CD4-positive, alpha-beta T cell treated with Interleukin-1 beta for 1 hour (primary cell): ENCODE results near the gene PLA2G3.
"Not testable (repeated sequence)": the region's sequence is repeated elsewhere in the genome, so short reads cannot be mapped to it uniquely, and the experiment has no call there.

ENCODE experiments used
- DNase-seq, 2 donors: peaks; one replicate each; pipeline ENCODE4 v3.0.0-alpha.2; 2020 to 2022

PLA2G3 gene

GRCh38 chr22:31121403-31121802 is 18.9 kb downstream of the PLA2G3 start:
- no peak for DNase-seq

DNA sequence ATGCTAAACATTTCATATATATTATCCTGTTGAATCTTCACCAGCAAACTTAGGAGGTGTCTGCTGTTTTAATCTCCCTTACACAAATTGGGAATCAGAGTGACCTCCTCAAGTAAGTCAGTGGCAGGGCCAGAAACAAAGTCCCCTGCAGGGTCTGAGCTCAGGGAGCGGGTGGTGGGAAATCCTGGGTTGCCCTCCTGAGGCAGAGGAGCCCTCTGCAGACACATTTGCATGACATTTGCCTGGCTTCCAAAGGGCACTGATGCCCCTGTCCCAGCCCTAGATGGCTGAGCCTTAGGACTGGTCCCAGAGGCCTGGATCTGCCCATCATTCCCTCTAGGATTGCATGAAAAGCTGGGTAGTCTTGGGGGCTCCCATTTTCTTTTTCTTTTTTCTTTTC is 19.7 kb downstream of the PLA2G3 start:
- DNase-seq: no peak

DNA sequence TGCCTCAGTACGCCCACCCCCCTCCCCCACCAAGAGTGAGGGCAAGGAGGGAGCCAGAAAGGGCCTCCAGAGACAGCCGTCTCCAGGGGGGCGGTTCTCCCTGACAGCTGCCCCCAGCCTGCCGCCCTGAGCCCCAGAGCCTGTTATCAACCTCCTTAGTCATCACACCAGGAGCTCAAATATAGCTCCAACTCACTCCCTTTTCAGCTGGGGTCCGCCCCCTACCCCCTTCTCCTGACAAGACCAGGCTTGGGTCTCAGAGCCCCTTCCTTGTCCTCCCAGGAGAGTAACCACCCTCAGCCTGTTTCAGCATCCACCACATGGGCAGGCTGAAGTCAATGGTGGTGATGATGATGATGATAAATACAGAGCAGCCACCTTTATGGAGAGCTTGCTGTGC is 20.1 kb downstream of the PLA2G3 start:
- DNase-seq: no peak

GRCh38 chr22:31119026-31119717 is 21.1 kb downstream of the PLA2G3 start:
- no peak for DNase-seq

GRCh38 chr22:31118046-31118820 is 22.1 kb downstream of the PLA2G3 start:
- DNase-seq: no peak

DNA sequence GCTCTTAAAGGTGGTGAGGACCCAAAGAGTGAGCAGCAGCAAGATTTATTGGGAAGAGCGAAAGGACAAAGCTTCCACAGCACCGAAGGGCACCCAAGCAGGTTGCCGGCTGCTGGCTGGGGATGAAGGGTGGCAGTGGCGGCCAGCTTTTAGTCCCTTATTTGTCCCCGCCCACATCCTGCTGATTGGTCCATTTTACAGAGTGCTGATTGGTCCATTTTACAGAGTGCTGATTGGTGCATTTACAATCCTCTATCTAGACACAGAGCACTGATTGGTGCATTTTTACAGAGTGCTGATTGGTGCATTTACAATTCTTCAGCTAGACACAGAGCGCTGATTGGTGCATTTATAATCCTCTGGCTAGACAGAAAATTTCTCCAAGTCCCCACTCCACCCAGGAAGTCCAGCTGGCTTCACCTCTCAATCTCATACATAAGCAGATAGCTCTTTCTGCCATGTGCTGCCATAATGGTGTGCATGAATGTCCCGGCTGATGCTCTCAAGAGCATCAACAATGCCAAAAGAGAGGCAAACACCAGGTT is 27.7 kb downstream of the PLA2G3 start:
- not testable (repeated sequence) for DNase-seq

DNA sequence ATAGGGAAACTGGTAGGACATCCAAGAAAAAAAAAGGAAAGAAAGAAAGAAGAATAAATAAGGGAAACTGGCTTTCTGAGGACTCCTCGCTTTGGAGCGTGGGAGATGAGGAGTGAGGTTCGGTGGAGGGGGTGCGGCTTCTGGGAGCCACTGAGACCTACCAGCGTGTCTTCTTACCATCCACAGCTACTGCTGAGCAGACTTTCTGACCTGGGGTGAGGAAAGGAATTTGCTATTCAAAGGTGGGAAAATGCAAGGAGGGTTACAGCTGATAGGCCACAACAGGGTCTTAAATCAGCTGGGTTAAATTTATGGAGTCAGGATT is 32.5 kb downstream of the PLA2G3 start:
- no peak for DNase-seq

- peak; percentile 90 to 91 for DNase-seq
Measured at GRCh38 chr22:31107178-31107893, 33.0 kb downstream of the PLA2G3 start, which contains the start of gene SELENOM. Gene SELENOM, minus strand, starts transcription at chr22:31107568. Its CDS starts 63 bp downstream, at chr22:31107505.

- DNase-seq: no peak
Measured at GRCh38 chr22:31106731-31107177, 33.6 kb downstream of the PLA2G3 start.

- DNase-seq: no peak
Measured at GRCh38 chr22:31106001-31106571, 34.2 kb downstream of the PLA2G3 start.

- no peak for DNase-seq
Measured at GRCh38 chr22:31105282-31105929, 34.9 kb downstream of the PLA2G3 start.

DNA sequence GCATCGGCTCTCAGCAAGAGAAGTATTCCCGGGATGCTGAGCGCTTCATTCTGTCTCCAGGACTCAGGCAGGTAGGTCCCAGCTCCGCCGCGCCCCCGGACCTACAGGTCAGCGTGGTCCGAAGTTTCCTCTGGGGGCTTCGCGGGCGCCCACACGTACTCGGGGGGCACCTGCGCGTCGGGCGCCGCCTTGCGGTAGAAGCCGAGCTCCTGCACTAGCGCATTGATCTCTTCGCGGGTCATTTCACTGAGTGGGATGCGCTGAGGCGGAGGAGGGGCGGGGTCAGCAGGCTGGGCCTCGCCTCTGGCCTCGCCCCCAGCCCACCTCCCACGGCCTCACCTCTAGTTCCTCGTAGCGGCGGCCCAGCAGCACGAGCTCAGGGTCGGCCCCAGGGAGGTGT is 35.4 kb downstream of the PLA2G3 start:
- DNase-seq: peak in 1 of 2 donors; percentile 24

DNA sequence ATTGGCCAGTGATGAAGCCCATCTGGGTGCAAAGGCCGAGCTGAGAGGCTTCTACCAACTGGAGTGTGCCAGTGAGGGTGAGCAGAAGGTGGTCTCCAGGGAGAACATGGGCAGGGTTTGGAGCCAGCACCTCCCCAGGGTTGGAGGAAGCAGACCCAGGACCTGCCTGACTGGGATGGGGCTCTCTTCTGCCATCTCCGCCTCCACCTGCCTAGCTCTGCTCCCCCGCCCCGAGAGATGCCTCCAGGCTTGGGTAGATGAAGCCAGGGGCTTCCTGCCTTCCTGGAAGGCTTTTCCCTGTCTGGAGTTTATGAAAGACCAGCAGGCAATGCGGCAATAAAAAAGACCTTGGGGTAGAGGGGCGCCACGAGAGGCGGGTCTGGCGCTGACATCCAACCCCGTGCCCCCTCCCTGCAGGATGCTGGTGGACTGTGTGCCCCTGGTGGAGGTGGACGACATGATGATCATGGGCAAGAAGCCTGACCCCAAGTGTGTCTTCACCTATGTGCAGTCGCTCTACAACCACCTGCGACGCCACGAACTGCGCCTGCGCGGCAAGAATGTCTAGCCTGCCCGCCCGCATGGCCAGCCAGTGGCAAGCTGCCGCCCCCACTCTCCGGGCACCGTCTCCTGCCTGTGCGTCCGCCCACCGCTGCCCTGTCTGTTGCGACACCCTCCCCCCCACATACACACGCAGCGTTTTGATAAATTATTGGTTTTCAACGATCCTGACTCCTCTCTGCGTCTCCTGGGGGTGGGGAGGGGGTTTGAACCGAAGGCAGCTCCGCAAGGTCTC is 36.2 kb downstream of the PLA2G3 start:
- DNase-seq: no peak

DNA sequence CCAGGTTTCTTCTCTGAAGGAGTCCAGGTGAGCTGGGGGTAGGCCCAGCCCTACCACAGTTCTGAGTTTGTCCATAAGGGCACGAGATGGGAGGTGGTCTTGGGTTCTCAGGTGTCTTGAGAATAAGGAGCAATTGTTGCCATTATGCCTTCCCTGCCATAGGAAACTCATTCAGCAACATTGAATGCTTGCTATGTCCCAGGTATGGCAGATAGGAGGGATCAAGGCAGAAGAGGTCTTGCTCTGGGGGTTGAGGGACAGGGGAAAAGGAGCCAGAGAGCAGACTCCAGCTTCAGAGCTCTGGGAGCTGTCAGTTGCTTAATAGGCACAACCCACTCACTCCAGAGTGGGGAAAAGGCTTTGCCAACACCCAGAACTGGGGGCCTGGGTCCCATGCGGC is 37.2 kb downstream of the PLA2G3 start:
- DNase-seq: no peak

- no peak for DNase-seq
Measured at GRCh38 chr22:31102441-31103081, 37.7 kb downstream of the PLA2G3 start.

DNA sequence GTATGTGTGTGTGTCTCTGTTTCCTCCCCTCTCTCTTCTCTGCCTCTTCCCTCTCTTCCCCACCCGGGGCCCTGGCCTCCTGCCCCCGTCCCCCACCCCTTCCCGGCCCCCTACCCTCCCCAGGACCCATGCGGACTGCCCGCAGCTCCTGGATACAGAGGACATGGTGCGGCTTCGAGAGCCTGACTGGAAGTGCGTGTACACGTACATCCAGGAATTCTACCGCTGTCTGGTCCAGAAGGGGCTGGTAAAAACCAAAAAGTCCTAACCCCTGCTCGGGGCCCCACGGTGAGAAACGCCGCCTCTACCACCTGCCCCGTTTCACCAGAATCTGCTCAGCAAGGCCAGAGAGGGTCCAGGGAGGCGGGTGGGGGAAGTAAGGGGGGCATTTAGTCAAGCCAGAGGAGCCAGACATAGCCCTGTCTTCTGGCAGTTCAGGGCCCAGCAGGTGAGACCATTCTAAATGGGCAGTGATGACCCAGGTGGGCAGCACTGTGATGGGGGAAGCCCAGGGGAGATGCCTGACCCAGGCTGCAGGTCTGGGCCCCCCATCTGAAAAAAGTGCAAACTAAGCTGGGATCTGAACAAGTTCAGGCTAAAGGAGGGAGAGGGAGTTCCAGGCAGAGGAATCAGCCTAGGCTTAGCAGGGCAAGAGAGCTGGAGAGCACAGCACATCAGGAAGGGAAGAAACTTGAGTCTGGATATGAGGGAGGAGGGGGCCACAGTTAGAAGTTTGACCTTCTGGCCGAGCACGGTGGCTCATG is 39.4 kb downstream of the PLA2G3 start:
- DNase-seq: no peak

DNA sequence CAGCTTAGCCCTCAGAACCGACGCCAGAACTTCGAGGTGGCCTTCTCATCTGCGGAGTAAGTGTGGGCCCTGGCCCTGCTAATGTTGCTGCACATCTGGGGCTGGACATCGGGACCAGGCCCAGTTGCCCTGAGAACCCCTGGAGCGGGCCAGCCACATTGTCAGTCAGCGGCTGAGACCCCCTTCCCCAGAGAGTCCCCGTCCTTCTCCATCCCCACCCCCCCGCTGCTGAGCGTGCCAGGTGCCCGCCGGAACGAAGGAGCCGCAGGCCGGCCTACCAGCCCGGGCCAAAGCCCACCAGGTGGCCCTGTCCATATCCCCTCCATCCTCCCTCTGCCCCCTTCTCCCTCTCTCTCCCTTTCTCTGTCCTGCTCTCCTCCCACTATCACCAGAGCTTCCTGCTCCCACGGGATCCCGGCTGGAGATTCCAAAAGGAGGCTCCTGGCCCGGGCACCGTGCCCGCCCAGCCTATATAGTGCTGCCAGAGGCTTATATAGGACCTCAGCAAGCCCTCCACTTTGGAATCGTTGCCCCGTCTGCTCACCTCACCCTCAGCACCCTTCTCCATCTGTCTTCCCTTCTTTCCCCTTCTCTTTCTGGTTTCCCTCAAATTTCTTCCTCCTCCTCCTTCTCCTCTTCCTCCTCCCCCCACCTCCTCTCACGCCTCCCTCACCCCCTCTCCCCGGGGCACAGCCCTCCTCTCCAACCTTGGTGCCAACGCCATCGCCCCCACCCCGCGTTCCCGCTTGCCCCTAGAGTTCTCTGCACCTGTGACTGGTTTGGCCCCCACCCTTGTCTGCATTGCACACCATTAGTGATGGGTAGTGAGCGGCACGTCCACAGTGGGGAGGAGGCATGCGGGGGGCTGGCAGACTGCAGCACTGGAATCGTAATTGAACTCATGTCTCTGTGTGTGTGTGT is 40.2 kb downstream of the PLA2G3 start:
- no peak for DNase-seq

GRCh38 chr22:31099386-31099785 is 40.9 kb downstream of the PLA2G3 start:
- no peak for DNase-seq

GRCh38 chr22:31098632-31099110 is 41.6 kb downstream of the PLA2G3 start:
- DNase-seq: no peak
